GM19397 (cell line): ENCODE measurements around the gene CDC25B.
"Not testable (repeated sequence)": the region's sequence is repeated elsewhere in the genome, so short reads cannot be mapped to it uniquely, and the experiment has no call there.

Experiments
- ATAC-seq: cut with Tn5 transposase; IDR thresholded peaks from one replicate; pipeline ENCODE4 v1.9.1; 2021; ENCODE audit warnings: mild to moderate bottlenecking, moderate library complexity; ENCODE audit not compliant: unreplicated experiment

CDC25B gene

DNA sequence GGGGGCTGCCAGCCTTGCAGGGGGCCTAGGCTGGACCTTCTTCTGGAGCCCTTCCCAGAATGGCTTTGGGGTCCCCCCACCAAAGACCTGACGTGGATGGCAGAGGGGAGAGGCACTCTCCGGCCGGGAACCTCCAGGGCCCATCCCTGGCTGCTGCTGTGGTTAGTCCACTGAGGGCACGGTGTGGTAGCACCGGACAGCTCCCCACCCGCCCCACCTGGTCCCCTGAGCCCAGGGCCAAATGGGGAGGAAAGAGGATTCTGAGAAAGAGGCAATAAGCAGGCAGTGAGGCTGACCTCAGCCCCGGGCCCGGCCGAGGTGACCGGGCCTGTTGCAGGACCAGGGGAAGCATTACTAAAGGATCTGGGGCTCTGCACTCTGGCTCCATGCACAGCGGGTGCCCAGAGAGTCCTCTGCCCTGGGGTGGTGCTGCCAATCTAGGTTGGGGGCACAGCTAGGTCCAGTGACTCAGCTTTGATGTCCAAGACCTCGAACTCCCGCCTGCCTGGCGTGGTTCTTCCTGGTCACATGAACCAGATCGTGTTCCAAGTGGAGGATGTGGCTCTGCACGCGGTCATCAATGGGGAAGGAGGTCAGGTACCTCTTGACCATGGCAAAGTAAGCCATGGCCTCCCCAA is 11.8 kb upstream of the CDC25B start:
- ATAC-seq = no peak

DNA sequence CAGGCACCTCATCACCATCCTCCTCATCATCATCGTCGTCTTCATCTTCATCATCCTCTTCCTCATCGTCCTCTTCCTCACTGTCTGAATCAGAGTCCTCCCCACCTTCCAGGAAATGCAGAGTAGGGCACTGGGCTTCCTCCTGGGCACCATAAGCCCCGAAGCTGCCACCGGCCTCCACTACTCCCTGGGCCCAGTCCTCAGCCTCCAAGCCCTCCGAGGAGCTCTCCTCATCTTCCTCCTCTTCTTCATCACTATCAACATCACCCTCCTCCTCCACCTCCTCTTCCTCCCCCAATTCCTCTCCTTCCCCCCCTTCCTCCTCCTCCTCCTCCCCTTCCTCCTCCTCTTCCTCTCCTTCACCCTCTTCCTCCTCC is 11.3 kb upstream of the CDC25B start:
- no peak for ATAC-seq

DNA sequence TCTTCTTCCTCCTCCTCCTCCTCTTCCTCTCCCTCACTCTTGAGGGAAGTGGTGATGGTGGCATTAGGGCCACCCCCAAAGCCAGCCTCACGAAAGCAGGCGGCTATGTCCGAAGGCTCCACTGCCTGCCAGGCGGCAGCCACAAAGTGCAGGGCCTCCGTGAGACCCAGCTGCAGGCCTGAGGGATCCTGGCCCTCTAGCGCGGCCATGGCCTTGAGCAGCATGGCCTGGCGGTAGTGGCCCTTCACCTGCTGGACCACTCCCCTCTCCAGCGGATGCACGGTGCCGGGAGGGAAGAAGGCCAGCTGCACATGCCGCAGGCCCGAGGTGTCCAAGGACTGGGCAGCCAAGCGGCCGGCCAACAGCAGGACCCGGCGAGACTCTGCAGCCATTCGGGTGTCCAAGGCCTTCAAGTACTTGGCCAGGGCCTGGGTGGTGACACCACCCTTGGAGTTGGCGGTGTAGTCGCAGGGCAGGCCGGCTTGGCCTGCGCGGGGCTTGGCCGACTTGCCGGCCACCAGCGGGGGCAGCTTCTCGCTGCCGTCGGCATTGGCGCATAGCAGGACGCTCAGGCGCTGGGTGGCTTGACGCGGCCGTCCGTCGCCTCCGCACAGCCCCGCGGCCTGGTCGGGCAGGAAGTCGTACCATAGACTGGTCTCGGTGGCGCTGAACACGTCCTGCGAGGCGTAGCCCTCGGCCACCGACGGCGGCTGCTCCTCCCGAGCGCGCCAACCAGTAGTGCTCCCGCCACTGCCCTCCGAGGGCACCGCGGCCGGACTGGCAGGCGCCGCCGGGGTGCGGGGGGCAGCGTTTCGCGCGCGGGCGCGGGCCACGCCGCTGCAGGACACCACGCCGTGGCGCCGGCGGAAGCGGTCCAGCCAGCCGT is 10.6 kb upstream of the CDC25B start:
- ATAC-seq = no peak

DNA sequence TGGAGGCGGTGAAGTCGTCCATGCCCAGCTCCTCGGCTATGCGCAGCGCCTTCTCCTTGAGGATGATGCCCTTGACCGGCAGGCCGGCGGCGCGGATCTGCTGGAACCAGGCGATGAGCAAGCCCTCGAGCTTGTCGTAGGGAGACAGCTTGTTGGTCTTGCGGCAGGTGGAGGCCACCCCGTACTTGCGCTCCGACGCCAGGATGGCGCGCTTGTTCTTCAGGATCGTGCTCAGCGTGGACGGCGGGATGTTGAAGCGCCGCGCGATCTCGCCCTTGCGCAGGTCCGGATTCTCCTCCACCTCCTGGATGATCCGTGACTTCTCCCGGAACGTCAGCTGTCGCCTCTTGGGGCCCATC is 10.0 kb upstream of the CDC25B start:
- ATAC-seq = no peak

DNA sequence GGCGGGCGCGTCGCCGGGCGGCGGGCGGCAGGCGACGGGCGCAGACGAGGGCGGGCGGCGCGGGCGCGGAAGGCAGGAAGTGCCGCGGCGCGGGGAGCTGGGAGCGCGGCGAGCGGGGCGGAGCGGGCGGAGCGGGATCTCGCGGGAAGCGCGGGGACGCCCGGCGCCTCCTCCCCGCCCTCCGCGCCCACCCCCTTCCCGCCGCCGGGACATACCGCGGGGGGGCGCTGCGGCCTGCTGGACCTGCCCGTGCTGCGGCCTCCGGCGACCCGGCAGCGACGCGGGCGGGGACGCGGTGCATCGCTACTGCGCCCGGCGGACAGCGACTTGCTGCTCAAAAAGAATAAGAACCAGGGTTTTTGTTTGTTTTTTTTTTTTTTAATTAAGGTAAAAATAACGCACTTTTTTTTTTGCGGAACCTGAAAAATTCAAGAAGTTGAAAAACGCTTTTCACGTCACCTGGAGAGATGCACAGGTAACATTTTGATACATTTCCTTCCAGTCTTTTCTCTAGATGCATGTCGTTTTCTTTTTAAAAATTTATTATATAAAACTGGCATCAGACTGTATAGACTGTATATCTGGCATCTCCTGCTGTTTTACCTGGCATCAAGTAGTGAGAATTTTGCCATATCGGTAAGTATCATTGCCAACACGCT is 9.3 kb upstream of the CDC25B start, which contains the start of gene CENPB:
Gene CENPB (minus strand): TSS at position 76 of the 659 bp plus-strand sequence. CDS start 257 bp downstream, outside the sequence.
- ATAC-seq = peak; percentile 81

DNA sequence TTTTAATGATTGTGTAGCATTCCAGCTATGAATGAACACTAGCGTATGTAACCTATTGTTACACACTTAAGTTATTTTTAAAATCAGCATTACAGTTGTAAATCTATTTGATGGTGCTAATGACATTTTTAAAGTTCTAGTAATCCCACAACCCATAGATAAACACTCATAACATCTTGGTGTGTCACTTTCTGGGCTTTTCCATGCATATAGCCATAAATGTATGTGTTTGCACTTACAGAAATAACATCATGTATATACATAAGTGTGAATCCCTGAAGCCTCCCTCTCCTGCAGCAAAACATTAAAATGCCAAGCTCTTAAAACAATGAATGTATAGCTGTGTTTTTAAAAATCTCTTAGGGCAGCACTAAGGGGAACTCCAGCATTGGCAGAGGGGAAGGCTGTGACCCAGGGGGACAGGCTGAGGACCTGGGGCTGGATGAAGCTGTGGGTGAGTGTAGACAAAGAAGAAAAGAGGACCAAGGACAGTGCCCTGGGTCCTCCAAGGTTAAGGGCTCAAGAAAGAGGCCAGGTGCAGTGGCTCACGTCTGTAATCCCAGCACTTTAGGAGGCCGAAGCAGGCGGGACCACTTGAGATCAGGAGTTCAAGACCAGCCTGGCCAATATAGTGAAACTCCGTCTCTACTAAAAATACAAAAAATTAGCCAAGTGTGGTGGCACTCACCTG is 8.6 kb upstream of the CDC25B start:
- no peak for ATAC-seq

DNA sequence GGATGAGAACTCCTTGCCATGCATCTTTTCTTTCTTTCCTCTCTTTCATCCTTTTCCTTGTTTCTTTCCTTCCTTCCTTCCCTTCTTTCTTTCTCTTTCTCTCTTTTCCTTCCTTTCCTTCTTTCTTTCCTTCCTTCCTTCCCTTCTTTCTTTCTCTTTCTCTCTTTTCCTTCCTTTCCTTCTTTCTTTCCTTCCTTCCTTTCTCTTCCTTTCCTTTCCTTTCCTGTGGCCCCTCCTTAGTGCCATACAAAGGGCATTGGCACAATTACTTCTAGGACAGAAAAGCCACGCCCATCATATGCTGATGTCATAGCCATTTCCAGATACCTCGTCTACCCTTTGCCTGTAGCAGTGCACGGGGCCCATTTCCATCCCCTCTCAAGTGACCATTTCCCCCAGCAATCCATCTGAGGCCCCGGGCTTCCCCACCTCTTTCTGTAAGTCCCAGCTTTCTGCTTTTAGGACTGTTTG is 7.4 kb upstream of the CDC25B start:
- ATAC-seq = no peak

DNA sequence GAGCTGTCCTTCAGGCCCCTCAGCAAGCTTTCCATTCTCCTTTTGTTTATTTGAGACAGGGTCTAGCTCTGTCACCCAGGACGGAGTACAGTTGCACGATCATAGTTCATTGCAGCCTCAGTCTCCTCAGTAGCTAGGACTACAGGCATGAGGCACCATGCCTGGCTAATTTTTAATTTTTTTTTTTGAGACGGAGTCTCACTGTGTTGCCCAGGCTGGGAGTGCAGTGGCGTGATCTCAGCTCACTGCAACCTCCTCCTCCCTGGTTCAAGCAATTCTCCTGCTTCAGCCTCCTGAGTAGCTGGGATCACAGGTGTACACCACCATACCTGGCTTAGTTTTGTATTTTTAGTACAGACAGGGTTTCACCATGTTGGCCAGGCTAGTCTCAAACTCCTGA is 6.9 kb upstream of the CDC25B start:
- not testable (repeated sequence) for ATAC-seq

DNA sequence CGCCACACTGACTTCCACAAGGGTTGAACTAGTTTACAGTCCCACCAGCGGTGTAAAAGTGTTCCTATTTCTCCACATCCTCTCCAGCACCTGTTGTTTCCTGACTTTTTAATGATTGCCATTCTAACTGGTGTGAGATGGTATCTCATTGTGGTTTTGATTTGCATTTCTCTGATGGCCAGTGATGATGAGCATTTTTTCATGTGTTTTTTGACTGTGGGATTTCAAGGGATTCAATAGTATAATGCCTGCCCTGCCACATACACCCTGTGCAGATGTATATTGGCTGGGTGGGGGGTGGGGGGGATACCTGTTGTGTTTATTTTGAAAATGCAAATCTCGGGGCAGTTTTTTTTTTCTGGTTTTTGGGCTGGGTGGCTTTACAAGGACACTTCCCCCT is 1.9 kb upstream of the CDC25B start:
- ATAC-seq = not testable (repeated sequence)

DNA sequence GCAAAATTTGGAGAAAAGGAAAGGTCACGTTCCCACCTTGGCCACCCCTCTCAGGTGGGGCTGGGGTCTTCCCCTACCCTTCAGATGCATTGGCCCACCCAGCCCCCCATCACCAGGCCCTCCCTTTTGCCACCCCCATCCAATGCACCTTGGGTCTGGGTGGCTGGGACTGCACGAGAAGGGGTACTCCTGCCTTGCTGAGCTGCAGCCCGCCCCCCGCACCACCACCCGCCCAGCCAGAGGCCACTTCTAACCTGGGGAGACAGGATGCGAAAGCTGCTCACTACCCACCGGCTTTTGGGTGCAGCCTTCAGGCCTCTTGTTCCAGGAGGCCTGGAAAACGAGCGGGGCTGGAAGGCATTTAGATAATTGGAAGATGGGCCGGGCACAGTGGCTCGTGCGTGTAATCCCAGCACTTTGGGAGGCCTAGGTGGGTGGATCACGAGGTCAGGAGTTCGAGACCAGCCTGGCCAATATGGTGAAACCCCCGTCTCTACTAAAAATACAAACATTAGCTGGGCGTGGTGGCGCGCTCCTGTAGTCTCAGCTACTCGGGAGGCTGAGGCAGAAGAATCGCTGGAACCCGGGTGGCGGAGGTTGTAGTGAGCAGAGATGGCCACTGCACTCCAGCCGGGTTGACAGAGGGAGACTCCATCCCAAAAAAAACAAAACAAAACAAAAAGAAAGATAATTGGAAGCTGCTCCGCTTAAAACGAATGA is 1.2 kb upstream of the CDC25B start:
- no peak for ATAC-seq

DNA sequence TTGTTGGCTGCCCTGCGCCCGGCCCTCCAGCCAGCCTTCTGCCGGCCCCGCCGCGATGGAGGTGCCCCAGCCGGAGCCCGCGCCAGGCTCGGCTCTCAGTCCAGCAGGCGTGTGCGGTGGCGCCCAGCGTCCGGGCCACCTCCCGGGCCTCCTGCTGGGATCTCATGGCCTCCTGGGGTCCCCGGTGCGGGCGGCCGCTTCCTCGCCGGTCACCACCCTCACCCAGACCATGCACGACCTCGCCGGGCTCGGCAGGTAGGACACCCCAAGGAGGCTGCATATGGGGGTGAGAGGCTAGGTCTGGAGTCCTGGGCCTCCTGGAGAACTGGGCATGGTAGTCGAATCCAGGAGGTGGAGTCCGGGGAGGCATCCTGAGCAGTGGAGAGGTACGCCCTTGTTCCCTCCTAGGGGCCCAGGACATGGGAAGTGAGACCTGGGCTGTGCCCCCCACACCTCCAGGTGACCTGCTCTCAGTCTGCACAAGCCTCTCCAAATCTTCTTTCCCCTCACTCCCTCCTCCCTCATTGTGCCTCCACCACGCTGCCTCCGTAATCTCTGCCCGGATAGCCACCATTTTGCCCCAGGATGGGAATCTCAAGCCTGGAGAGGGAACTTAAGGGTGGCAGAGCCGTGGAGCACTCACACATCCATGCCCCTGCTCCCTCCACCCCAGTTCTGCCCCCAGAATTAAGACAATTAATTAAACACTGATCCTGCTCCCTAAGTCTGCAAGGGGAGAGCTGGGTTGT is 541 bp downstream of the CDC25B start:
- peak; percentile 6 for ATAC-seq

DNA sequence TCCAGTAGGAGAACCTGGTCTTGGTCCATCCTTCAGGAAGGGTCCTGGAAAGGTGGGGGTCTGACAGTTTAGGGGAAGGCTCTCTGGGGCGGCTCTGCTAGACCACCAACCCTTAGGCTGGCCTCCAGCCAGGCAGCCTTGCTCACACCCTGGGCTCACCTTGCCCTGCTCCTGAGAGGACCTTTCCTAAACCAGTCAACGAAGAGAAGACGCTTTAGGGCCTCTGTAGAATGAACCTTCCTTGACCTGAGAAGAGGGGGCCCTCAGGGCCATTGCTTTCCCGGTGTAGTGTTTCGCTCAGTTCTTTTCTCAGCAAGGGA is 1.1 kb downstream of the CDC25B start:
- ATAC-seq = no peak

DNA sequence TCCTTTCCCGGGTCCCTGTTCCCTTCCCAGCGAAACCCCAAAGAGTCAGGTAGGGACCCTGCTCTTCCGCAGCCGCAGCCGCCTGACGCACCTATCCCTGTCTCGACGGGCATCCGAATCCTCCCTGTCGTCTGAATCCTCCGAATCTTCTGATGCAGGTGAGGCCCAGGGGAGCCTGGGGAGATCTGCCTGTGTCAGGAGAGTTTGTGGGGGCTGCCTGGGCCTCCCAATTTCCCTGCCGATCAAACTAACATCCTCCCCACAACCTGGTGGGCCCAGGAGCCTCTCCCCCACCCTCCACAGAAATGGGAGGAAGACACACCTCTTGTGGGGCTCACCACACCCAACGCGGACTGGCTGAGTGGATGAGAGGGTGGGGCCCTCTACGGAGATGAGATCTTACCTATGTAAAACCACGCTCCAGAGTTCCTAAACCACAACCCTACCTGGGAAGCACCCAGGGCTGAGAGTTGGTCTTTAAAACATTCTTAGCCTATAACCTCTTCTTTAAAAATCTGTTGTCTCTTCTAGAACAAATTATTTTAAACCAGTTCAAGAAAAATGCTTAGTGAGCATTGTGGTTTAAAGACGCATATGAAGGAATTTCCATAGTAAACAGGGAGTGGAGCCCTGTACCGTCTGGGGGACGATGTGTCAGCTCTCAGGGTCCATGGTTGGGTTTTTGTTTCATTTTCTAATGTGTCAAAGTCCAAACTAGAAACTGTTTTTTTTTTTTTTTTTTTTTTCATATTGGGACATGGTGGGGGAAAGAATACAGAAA is 1.7 kb downstream of the CDC25B start:
- ATAC-seq = no peak

DNA sequence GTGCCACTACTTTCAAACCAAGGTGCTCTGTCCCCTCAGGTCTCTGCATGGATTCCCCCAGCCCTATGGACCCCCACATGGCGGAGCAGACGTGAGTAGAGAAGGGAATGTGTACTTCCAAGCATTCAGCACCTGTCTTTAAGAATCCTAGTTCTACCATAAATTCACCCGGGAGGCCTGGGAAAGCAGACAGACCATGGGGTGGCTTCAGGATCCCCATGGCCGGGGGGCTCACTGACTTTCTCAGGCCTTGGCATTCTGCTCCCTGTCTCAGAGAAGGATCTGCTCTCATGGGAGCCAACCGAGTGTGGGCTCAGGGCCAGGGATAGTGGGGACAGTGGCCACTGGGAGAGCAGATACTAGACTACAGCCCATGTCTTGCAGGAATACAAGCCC is 2.3 kb downstream of the CDC25B start:
- no peak for ATAC-seq

DNA sequence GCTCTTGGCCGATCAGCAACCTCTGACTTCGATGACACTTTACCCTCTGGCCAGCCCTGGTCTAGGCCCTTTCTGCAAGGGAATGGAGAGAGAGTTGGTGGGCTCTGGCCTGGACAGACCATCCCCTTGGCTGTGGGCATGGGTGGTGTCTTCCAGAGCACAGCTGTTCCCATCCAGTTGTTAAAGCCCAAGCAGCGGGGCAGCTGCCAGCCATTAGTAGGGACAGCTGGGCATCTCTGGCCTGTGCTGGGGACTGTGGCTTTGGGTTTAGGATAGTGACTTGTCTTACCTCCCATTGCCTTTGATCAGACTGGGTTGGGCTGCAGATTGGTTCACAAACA is 2.8 kb downstream of the CDC25B start:
- ATAC-seq = no peak

DNA sequence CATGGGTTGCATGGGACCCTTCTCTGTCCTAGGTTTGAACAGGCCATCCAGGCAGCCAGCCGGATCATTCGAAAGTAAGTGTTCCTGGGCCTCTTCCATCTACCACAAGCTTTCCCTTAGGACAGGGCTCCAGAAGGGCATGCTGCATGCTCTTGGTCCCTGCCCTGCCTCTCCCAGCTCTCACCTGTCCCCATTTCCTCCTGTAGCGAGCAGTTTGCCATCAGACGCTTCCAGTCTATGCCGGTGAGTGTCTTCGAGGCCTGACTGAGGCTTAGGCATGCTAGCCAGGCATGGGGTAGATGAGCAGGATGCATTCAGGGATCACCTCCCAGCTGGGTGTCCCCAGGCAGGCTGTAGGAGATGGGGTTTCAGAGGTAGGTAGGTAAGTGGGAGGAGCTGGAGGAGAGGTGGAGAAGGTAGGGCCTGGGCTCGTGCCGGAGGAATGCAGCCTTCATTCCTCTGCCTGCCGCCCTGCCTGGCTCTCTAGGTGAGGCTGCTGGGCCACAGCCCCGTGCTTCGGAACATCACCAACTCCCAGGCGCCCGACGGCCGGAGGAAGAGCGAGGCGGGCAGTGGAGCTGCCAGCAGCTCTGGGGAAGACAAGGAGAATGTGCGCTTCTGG is 4.3 kb downstream of the CDC25B start:
- no peak for ATAC-seq

DNA sequence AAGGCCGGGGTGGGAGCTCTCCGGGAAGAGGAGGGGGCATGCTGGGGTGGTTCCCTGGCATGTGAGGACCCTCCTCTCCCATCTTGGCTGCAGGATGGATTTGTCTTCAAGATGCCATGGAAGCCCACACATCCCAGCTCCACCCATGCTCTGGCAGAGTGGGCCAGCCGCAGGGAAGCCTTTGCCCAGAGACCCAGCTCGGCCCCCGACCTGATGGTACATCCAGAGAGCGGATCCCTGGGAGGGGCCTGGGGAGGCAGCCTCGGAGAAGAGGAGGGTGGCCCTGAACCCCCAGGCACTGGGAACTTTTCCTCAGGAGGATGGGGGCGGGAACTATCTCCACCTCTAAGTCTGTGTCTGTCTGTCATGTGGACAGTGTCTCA is 4.8 kb downstream of the CDC25B start:
- ATAC-seq = no peak

DNA sequence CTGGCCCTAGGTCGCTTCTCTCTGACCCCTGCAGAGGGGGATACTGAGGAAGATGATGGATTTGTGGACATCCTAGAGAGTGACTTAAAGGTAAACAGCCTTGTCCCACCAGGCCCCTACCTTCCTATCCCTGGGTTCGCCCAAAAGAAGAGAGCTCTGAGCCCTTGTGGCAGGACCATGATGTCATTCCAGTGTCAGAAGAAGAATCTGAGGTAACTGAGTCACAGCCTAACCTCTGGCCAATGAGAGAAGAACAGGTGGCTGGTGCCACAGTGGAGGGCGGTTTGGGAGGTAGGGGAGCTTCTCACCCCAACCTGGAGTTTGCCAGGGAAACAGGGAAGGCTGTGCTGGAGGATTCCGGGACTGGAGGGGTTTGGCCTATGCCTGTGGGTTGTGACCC is 5.2 kb downstream of the CDC25B start:
- no peak for ATAC-seq

DNA sequence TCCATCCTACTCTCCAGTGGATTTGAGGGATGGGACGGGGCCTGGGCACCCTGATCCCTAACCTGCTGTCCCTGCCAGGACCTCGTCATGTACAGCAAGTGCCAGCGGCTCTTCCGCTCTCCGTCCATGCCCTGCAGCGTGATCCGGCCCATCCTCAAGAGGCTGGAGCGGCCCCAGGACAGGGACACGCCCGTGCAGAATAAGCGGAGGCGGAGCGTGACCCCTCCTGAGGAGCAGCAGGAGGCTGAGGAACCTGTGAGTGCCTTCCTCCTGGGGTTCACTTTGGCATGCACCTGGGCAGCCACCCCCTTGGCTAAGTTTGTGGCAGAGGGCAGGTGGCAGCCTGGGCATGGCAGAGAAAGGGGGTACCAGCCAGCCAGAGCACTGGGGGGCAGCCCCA is 5.7 kb downstream of the CDC25B start:
- no peak for ATAC-seq
